CD4-positive, alpha-beta memory T cell (primary cell): Measurements from ENCODE around the gene NUP153. TPM values are rescaled to one million over a fixed set of nuclear protein-coding genes. Genes with fewer than 3 reads are reported as not detected.
"Not testable (repeated sequence)": the region's sequence is repeated elsewhere in the genome, so short reads cannot be mapped to it uniquely, and the experiment has no call there.

ENCODE experiments used
- CTCF ChIA-PET: fragments of 350-600 bp; sonication (Branson Sonifier 250); formaldehyde crosslinking; loops from one replicate; lab custom pipeline; 2021; ENCODE audit warnings: inconsistent platforms; ENCODE audit not compliant: partially characterized antibody; lab: Charles Lee
- POLR2A ChIA-PET: fragments of 350-600 bp; sonication (Branson Sonifier 250); formaldehyde crosslinking; loops from one replicate; lab custom pipeline; 2021; ENCODE audit not compliant: partially characterized antibody; lab: Charles Lee
- DNase-seq, 5 donors: peaks; one replicate each; pipeline versions ENCODE4 v3.0.0 to v3.0.0-alpha.2; 2020 to 2022; ENCODE audit warnings: mixed read lengths in 1 of 5
- H3K27ac ChIP-seq: one replicate; pipeline ENCODE4 v1.7.0; 2013; ENCODE audit warnings: low read depth, low read length
- H3K27me3 ChIP-seq: 2 replicates; pipeline ENCODE4 v1.7.0; 2013; ENCODE audit warnings: mild to moderate bottlenecking, low read length, moderate library complexity; ENCODE audit not compliant: insufficient read depth
- H3K36me3 ChIP-seq: 2 replicates; pipeline ENCODE4 v1.7.0; 2013; ENCODE audit warnings: mild to moderate bottlenecking, low read length, moderate library complexity; ENCODE audit not compliant: insufficient read depth
- H3K4me1 ChIP-seq: 2 replicates; pipeline ENCODE4 v1.7.0; 2013; ENCODE audit warnings: mild to moderate bottlenecking, low read length, moderate library complexity; ENCODE audit not compliant: insufficient read depth
- H3K4me3 ChIP-seq, 2 donors: one replicate each; pipeline ENCODE4 v1.7.0; 2013; ENCODE audit warnings: low read length in 2 of 2, mild to moderate bottlenecking in 1 of 2
- H3K9me3 ChIP-seq, 2 donors: one replicate each; pipeline ENCODE4 v1.7.0; 2013; ENCODE audit warnings: low read length in 2 of 2, control low read depth in 1 of 2; ENCODE audit not compliant: control insufficient read depth in 1 of 2
- H3K27ac Mint-ChIP-seq, 7 donors: one replicate each; pipeline ENCODE4 v1.8.0; 2020 to 2021; ENCODE audit warnings: mixed read lengths in 7 of 7, mild to moderate bottlenecking in 6 of 7, inconsistent platforms in 3 of 7, moderate library complexity in 3 of 7
- H3K27me3 Mint-ChIP-seq, 2 donors: one replicate each; pipeline ENCODE4 v1.8.0; 2020 to 2021; ENCODE audit warnings: mixed read lengths in 2 of 2
- H3K36me3 Mint-ChIP-seq, 2 donors: one replicate each; pipeline ENCODE4 v1.8.0; 2020 to 2021; ENCODE audit warnings: mixed read lengths in 2 of 2, inconsistent platforms in 1 of 2, mild to moderate bottlenecking in 1 of 2
- H3K4me1 Mint-ChIP-seq, 4 donors: one replicate each; pipeline ENCODE4 v1.8.0; 2020 to 2021; ENCODE audit warnings: mixed read lengths in 4 of 4, mild to moderate bottlenecking in 1 of 4
- H3K4me3 Mint-ChIP-seq, 8 donors: one replicate each; pipeline ENCODE4 v1.8.0; 2020 to 2021; ENCODE audit warnings: mixed read lengths in 8 of 8, mild to moderate bottlenecking in 7 of 8, moderate library complexity in 6 of 8, inconsistent platforms in 3 of 8
- H3K9me3 Mint-ChIP-seq, 8 donors: one replicate each; pipeline ENCODE4 v1.8.0; 2020 to 2021; ENCODE audit warnings: mixed read lengths in 8 of 8, mild to moderate bottlenecking in 5 of 8, inconsistent platforms in 3 of 8, moderate library complexity in 1 of 8
- intact Hi-C: fragments of 100-400 bp; cut with micrococcal nuclease; formaldehyde crosslinking; loops from one replicate; pipeline ENCODE4 v1.15.1; 2023
- polyA plus RNA-seq, 2 donors: library from polyadenylated mRNA; unstranded; fragments of 300-500 nt; fragmentation: Illumina TruSeq; gene quantifications; one replicate each; pipeline ENCODE4 v1.2.3, GENCODE V29; 2021
- total RNA-seq, 2 experiments: library from RNA; stranded (reverse); gene quantifications; one replicate each; pipeline ENCODE4 v1.2.3, GENCODE V29; 2021

NUP153 gene
- total and polyA plus RNA-seq, 4 experiments from 2014 or later, result 1.9 to 60.7 (median 32.0) TPM

GRCh38 chr6:17581282-17581681 lies 125.4 kb downstream of the NUP153 start:
- not testable (repeated sequence) for DNase-seq, H3K36me3 Mint-ChIP-seq, H3K27me3 ChIP-seq, H3K4me3 ChIP-seq, H3K36me3 ChIP-seq, H3K27ac ChIP-seq, H3K4me1 ChIP-seq, H3K9me3 ChIP-seq, H3K4me1 Mint-ChIP-seq
- Mint-ChIP-seq H3K9me3 (peaks cover 0 to 13% (median 6%) of the 10 kb centered on the region in 8 donors), H3K27ac (peak overlapping the region in 2 of 7 donors; percentile 36 to 46), H3K4me3 (peak overlapping the region in 7 of 8 donors; percentile 36 to 76 (median 58)), H3K27me3 (peaks cover 7 to 14% of the 10 kb centered on the region in 2 donors)
- CTCF ChIA-PET, result interaction anchor here (0.7 to 5.4 kb wide), 9 partner anchors 8 to 236 kb away, joined by 3 to 27 read pairs (median 3); no protein-coding TSS in a partner anchor
- intact Hi-C loops, result loop anchor here (5.0 kb wide), 1 partner anchor 126 kb away; the partner anchor contains the start of gene NUP153
- POLR2A ChIA-PET, result interaction anchor here (1.3 kb wide), 1 partner anchor 19 kb away, joined by 5 read pairs; the partner anchor contains the start of gene FAM8A1

- H3K27me3 Mint-ChIP-seq, result peaks cover 7 to 14% of the 10 kb centered on the region in 2 donors
Measured at GRCh38 chr6:17580518-17581048, 126.1 kb downstream of the NUP153 start.

GRCh38 chr6:17577059-17577458 lies 129.7 kb downstream of the NUP153 start:
- H3K4me3 Mint-ChIP-seq, result no peak overlapping the region
- POLR2A ChIA-PET, result no interaction called here
- peaks cover 13 to 22% of the 10 kb centered on the region in 2 donors for H3K27me3 Mint-ChIP-seq
- CTCF ChIA-PET, result interaction anchor here (5.4 kb wide), 1 partner anchor 227 kb away, joined by 27 read pairs; no protein-coding TSS in a partner anchor
- H3K4me1 ChIP-seq, result no peaks in the 10 kb centered on the region
- H3K36me3 ChIP-seq, result no peaks in the 10 kb centered on the region
- no peak overlapping the region for H3K4me3 ChIP-seq
- peaks cover 0 to 15% (median 7%) of the 10 kb centered on the region in 8 donors for H3K9me3 Mint-ChIP-seq
- peaks cover 4% of the 10 kb centered on the region for H3K27me3 ChIP-seq
- peaks cover 0 to 3% (median 0%) of the 10 kb centered on the region in 4 donors for H3K4me1 Mint-ChIP-seq
- no peaks in the 10 kb centered on the region for H3K9me3 ChIP-seq
- no peaks in the 10 kb centered on the region for H3K36me3 Mint-ChIP-seq
- H3K27ac ChIP-seq, result no peak overlapping the region
- no peak for DNase-seq
- no peak overlapping the region for H3K27ac Mint-ChIP-seq
- intact Hi-C loops, result no loop called here

More at GRCh38 chr6:17580518-17581048, 126.1 kb downstream of the NUP153 start:
- H3K9me3 ChIP-seq, result no peaks in the 10 kb centered on the region
- intact Hi-C loops, result loop anchor here (5.0 kb wide), 1 partner anchor 127 kb away; the partner anchor contains the start of gene NUP153
- CTCF ChIA-PET, result interaction anchor here (1.1 to 5.4 kb wide), 8 partner anchors 8 to 237 kb away, joined by 3 to 27 read pairs (median 4); no protein-coding TSS in a partner anchor
- Mint-ChIP-seq H3K36me3 (no peaks in the 10 kb centered on the region), H3K4me1 (peaks cover 0 to 3% (median 1%) of the 10 kb centered on the region in 4 donors), H3K27ac (peak overlapping the region in 2 of 7 donors; percentile 19 to 36), H3K9me3 (peaks cover 0 to 13% (median 6%) of the 10 kb centered on the region in 8 donors), H3K4me3 (peak overlapping the region; percentile 35 to 84 (median 72))
- H3K27ac ChIP-seq, result no peak overlapping the region
- peak in 2 of 5 donors; percentile 18 for DNase-seq
- POLR2A ChIA-PET, result interaction anchor here (1.3 kb wide), 1 partner anchor 20 kb away, joined by 5 read pairs; the partner anchor contains the start of gene FAM8A1
- no peaks in the 10 kb centered on the region for H3K4me1 ChIP-seq
- peak overlapping the region in 1 of 2 donors; percentile 22 for H3K4me3 ChIP-seq
- H3K27me3 ChIP-seq, result no peaks in the 10 kb centered on the region
- no peaks in the 10 kb centered on the region for H3K36me3 ChIP-seq

- ChIA-PET CTCF (interaction anchor here (1.3 kb wide), 1 partner anchor 229 kb away, joined by 3 read pairs; no protein-coding TSS in a partner anchor), POLR2A (no interaction called here)
- H3K27me3 Mint-ChIP-seq, result peaks cover 13 to 19% of the 10 kb centered on the region in 2 donors
- Histone ChIP-seq H3K4me1 (no peaks in the 10 kb centered on the region), H3K27ac (no peak overlapping the region), H3K27me3 (peaks cover 4% of the 10 kb centered on the region), H3K9me3 (no peaks in the 10 kb centered on the region), H3K36me3 (no peaks in the 10 kb centered on the region), H3K4me3 (no peak overlapping the region)
- no peaks in the 10 kb centered on the region for H3K4me1 Mint-ChIP-seq
- no peak for DNase-seq
- intact Hi-C loops, result no loop called here
- no peak overlapping the region for H3K27ac Mint-ChIP-seq
- H3K9me3 Mint-ChIP-seq, result peaks cover 0 to 15% (median 8%) of the 10 kb centered on the region in 8 donors
- no peaks in the 10 kb centered on the region for H3K36me3 Mint-ChIP-seq
- no peak overlapping the region for H3K4me3 Mint-ChIP-seq
Measured at GRCh38 chr6:17574866-17575560, 131.7 kb downstream of the NUP153 start.

GRCh38 chr6:17565399-17565798 lies 141.3 kb downstream of the NUP153 start:
- Histone ChIP-seq H3K9me3 (no peaks in the 10 kb centered on the region), H3K4me3 (no peak overlapping the region), H3K36me3 (no peaks in the 10 kb centered on the region), H3K4me1 (no peaks in the 10 kb centered on the region), H3K27me3 (no peaks in the 10 kb centered on the region), H3K27ac (no peak overlapping the region)
- ChIA-PET CTCF (no interaction called here), POLR2A (no interaction called here)
- DNase-seq, result no peak
- peaks cover 4 to 37% (median 18%) of the 10 kb centered on the region in 8 donors for H3K9me3 Mint-ChIP-seq
- intact Hi-C loops, result no loop called here
- no peak overlapping the region for H3K27ac Mint-ChIP-seq
- no peaks in the 10 kb centered on the region for H3K4me1 Mint-ChIP-seq
- no peak overlapping the region for H3K4me3 Mint-ChIP-seq
- H3K27me3 Mint-ChIP-seq, result peaks cover 0 to 12% of the 10 kb centered on the region in 2 donors
- peaks cover 0 to 4% of the 10 kb centered on the region in 2 donors for H3K36me3 Mint-ChIP-seq

Other genes starting within 250 kb of the NUP153 start
- gene FAM8A1, start 106.6 kb downstream of the NUP153 start, total RNA-seq, result 10 to 100 TPM; 20.2 to 21.2 TPM
- gene FAM8A1, start 106.6 kb downstream of the NUP153 start, polyA plus RNA-seq, result 1 to 10 TPM; 3.7 to 6.3 TPM